GM21786 (cell line): ENCODE results near the gene RAET1L.
"Not testable (repeated sequence)": the region's sequence is repeated elsewhere in the genome, so short reads cannot be mapped to it uniquely, and the experiment has no call there.

Experiments used
- ATAC-seq: cut with Tn5 transposase; IDR thresholded peaks from one replicate; pipeline ENCODE4 v1.9.1; 2021; ENCODE audit not compliant: unreplicated experiment

The RAET1L gene

DNA sequence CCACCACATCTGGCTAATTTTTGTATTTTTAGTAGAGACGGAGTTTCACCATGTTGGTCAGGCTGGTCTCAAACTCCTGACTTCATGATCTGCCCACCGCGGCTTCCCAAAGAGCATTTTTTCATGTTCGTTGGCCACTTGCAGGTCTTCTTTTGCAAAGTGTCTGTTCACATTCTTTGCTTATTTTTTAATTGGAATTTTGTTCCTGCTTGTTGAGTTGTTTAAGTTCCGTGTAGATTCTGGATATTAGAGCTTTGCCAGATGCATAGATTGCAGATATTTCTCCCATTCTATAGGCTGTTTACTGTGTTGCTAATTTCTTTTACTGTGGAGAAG is 8.2 kb downstream of the RAET1L start:
- not testable (repeated sequence) for ATAC-seq

DNA sequence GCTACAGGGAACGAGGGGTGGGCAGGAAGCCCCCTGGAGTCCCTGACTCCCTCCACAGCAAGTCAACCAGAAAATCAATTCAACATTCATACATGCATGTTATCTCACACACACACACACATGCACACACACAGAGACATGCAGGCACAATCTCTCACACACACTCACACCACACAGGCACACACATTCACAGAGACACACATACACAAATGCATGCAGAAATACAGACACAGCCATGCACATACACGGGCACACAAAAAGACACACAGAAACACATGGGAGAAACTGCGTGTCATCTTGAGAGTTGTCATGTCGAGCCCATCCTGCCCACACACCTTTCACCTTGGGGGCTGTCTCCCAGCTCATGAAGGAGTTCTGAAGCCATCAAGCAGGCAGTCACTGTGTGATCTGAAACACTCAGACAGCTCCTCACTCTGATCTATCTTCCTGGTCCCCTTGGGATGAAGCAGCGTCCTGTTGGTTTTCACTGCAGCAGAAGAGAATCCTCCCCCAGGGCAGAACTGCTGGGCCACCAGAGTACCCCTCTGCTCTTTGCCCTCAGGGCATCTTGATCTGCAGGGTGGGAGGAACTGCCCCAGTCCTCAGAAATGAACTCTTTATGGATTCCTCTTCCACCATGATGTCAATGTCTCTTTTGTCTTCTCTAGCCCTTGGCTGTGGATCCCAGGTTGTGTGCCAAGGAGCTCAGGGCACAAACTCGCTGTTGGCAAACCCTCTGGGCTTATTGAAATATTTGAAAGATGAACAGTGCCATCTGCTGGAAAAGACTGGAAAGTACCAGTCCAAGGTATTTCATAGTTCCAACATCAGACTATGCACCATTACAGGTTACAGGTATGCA is 8.8 kb downstream of the RAET1L start:
- ATAC-seq: no peak

DNA sequence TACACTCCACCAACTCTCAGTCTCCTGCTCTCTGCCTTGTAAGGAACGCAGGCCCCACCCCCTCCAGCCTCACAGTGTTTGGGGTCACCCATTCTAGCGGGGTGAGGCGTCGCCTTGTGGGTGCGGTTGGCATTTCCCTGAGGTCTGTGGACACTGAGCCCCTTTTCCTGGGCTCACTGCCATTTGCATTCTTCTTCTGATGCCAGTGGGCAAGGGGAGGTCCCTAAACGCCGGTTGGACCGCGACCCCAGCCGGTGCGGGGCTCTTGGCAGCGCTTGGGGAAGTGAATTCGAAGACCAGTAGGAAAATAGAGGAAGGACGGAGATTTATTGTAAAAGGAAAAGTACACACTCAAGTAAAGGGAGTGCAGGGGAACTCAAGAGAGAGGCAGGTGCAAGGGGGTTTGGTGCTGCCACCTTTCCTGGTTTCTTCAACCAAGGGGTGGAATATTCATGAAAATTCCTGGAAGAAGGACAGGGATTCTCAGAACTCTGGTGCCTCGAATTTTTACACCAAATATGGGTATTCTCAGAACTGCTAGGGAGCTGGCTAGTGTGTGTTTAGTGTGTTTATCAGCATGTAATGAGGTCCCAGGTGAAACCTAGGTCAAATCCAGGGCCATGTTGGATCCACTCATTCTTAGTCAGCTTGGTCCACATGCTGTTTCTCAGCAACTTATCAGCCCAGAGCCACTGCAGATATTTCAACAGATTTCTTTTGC is 9.9 kb downstream of the RAET1L start:
- ATAC-seq: not testable (repeated sequence)

DNA sequence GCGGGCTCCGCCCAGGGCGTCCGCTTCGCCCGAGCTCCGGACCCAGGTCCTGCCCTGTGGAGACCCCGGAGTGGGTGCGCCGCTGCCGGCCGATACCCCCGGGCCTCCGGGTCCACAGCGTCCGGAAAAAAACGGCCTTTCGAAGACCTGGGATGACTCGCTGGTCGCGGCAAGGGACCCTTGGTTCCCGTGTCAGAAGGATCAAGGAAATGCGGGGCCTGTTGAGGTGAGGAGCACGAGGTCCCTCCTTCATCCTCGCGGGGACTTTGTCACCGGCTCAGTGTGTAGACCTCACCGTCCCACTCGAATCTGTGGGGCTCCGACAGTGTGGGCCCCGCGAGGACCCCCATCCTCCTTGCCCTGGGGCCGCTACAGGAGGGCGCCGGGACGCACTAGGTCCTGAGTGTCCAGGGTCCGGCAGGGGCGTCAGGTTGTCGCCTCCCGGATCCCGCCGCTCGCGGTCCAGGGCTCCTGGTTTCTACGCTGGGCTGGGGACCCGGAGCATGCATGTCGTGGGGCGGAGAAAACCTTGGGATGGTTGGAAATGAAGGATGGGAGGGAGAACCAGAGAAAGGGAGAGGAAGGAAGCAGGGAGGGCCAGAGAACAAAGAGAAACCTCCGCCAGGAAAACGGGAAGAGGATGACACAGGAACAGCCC is 10.6 kb downstream of the RAET1L start:
- not testable (repeated sequence) for ATAC-seq

DNA sequence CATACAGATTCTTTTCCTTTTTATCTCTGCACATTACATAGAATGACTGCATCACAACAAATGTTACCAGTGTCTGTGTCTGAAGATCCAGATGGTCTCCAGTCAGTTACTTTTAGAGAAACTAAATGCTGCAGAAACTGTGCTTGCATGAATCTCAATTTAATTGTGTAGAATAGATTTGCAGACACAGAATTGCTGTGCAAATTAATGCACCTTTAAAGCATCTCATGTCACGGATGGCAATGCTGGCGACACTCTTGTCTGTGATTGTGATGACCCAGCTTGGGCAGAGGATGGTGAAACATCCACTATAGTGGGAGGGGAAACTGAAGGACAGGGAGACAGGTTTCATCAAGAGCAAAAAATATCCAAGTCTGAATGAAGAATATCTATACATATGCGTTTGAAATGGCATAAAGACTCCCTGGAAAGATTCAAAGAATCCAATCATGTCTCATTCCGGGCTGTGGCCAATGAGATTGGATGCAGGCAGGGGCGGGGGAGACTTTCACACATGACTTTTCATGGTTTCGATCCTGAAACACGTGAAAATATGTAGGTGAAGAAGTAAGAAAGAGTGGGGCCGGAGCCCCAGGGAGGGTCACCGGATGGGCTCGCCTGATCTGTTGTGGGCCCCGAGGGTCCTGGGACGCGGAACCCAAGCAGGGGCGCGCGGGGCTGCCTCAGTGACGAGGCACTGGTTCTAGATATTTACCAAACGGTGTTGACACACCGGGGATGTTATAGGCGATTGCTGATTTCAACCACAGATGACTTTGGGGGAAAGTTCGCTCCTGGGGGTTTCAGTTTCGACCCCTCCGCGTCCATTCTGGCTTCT is 11.3 kb downstream of the RAET1L start:
- ATAC-seq: not testable (repeated sequence)

DNA sequence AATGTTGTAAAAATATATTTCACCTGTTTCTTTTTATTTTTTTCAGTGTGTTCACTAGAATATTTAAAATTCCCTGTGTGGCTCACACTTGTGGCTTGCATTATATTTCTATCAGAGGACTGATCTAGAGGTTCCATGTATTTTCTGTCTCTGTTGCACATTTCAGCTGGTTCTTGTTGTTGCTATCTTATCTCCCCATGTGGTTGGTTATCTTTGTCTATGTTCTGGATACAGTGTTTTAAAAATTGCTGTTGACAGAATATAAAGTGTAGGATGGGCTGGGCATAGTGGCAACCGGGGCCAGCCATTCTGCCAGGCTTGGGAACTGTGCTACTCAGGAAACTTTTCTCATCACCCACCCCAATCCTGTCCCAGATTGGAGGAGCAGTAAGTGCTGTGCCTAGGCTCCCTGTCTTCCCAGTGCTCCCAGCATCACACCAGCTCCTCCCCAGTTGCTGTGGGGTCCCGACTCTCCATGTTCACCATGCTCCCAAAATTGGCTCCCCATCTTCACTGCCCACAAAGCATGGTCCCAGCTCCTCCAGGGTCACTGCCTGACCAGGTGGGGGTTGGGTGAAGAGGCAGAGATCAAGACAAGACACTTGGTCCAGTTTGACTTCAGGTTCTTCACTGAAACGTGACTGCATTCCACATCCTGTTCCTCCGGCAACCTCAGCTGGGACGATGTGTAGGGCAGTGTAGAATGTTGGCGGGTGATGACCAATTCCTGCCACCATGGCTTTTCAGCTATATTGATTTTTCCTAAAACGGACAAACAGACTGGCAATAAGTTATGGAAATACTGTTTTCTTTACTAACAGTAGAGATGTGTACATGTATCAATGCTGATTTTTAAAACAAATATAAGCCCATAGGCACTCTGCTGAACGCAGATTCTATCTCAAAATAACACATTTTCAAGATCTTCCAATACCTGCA is 12.2 kb downstream of the RAET1L start:
- not testable (repeated sequence) for ATAC-seq

DNA sequence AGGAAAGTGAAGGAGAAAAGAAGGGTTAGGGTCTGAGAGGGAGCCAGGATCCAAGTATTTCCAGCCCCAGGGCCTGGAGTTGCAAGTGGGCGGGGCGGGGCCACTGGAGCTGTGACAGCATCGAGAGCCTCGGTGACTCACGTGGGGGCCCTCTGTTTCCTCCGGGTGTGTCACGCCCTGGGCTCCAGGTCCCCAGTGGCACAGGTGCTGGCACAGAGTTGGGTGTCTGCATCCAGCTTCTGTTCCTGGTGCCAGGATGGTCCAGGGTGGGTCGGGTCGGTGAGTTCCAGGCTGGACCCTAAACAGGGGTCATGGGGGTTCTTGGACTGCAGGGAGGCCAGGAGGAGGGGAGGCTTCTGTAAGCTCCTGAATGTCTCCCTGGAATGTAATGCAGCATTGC is 16.7 kb downstream of the RAET1L start:
- no peak for ATAC-seq

DNA sequence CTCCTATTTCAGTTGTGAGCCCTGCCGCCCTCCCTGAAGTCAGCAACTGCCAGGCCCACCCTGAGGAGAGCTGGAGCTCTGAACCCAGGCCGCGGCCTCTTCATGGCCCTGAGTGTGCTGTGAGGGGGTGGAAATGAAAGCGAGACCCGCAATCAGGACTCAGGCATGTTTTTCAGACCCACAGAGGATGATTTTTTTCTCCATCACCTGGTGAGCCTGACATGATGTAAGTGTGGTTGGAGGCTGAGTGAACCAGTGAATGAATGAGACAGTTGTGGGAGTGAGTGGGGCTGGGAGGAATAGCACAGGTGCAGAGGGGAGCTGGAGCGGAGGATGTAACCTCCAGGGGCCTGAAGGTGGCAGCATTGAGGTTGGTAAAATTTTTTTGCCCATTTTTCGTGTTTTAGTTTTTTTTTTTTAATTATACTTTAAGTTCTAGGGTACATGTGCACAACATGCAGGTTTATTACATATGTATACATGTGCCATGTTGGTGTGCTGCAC is 18.3 kb downstream of the RAET1L start:
- ATAC-seq: no peak

DNA sequence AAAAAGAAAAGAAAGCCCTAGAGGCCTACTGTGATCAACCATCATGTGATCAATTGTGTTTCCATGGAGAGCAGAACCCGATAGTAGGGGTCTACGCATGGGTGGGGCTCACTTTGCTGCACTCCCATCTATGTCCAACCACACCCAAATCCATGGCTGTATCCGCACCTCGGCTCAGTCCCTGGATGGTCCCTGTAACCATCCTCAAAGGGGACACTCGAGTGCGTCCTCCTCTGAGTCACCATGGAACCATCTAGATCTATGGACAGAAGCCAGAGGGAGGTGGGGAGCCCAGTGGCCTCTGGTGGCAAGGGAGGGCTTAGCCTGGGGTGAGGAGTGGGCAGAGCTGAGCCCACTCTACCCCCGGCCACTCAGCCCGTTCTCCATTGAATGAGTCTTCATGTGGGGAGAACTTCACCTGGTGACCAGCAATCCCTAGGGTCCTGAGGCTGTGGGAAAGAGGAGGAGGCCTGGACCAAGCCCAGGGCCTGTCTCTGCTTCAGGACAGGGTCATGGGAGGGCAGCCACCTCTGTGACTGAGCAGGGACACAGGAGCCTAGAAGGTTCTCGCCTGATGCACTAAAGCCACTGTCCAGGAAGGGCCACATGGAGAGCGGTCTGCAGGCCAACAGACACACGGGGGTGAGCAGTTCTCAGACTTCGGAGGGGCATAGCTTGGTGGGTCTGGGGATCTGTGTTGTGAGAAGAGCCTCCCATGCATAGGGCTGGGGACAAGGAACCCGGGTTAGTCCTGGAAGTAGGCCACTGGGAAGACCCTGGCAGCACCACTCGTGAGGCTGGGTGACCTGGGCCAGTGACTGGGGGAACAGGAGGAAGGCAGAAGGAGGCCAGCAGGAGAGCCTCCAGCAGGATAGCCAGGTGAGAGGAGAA is 19.3 kb downstream of the RAET1L start:
- no peak for ATAC-seq

DNA sequence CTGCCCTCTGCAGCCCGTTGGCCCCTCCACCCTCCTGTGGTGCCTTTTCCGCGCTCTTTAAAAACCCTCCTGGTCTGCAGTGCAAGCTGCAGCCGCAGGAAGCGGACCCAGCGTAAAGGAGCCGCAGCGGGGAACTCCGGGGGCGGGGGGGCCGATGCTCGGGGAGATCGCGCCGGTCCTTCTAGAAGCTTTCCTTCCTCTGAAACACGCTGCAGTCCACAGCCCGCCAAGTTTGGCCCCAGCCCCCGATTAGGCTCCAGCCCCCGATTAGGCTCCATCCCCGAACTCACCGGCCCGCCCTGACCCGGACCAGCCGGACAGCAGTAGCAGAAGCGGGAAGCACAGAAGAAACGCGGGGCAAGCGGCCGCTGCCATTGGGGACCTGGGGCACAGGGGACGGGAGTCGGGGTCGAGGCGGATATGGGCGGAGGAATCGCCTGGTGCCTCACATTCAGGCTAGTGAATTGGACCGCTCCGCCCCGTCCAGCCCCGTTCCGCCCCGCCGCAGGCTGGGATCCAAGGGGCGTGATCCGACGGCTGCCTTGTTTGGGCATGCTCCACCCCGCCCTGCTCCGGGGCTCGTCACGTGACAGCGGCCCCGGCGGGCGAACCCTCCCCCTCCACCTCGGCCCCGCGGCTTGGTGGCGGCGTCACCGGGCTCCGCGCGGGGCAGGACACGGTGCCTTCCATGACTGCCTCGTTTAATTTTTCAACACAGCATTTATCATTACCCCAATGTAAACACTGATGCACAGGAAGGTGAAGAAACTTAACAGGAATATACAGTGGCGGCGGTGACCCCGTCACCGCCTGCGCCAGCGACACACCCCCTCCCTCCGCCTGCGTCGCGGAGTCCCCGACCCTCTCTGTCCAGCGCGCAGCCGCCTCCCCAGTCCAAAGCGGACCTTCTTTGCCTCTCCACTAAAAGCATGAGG is 20.3 kb downstream of the RAET1L start:
- peak; percentile 62 for ATAC-seq

DNA sequence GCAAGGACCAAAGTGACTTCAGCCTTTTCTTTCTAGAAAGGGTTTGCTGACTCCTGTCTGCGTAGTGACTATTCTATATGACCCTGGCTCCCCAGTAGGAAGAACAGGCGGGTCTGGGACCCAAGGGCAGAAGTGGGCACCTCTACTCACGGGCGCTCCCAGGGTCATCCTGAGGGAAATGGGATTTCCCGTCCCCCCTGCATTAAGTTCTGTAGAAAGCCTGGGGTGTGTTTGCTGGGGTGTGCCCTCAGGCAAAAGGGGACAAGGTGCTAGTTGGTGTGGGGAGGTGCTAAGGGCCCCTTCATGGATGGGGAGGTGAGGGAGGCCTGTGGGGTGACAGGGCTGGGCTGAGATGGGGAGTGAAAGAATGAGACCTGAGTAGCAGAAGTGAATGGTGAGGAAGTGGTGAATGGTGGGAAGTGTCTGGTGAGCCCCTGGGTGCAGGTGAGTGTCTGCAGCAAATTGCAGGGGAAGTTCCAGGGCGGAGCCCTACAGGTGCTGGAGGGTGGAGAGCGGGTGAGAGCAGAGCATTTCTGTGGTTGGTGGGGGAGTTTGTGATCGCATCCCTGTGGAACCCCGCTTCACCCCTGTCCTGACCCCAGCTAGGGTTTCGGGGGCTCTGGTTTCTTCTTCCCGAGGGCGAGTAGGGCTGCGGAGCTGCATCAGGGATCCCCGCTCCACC is 21.1 kb downstream of the RAET1L start:
- ATAC-seq: peak; percentile 7

DNA sequence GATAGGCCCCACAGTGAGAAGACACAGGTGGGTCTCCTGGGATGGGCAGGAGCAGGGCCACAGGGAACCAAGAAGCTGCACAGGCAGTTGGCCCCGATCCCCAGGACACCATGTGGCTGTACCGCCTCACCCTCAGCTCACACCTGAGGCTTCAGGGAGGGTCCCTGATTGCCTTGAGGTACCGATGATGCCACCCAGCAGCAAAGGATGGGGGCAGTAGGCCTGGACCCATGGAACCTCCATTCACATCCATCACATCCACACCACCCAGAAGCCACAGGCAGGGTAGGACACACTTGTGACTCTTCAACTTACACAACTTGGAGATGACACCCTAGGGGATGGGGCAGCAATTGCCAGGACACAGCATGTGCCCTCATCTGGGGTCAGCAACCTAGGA is 21.7 kb downstream of the RAET1L start:
- ATAC-seq: not testable (repeated sequence)

DNA sequence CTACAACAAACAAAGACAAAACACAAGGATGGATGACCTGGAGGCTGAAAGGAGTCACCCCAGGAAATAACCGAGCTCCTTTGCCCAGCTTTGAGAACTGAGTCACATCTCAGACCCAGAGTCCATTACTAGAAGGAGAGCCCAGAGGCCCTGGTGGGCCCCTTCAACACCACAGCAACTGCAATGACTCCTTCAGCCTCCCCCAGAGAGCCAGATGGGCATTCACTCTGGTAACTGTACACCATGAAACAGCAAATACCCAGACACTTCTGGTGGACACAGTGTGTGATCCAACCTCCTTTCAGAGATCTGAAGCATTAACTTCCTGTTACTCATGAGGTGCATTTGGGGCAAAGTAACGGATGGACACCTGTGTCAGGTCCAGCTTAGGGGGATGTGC is 22.6 kb downstream of the RAET1L start:
- ATAC-seq: no peak

DNA sequence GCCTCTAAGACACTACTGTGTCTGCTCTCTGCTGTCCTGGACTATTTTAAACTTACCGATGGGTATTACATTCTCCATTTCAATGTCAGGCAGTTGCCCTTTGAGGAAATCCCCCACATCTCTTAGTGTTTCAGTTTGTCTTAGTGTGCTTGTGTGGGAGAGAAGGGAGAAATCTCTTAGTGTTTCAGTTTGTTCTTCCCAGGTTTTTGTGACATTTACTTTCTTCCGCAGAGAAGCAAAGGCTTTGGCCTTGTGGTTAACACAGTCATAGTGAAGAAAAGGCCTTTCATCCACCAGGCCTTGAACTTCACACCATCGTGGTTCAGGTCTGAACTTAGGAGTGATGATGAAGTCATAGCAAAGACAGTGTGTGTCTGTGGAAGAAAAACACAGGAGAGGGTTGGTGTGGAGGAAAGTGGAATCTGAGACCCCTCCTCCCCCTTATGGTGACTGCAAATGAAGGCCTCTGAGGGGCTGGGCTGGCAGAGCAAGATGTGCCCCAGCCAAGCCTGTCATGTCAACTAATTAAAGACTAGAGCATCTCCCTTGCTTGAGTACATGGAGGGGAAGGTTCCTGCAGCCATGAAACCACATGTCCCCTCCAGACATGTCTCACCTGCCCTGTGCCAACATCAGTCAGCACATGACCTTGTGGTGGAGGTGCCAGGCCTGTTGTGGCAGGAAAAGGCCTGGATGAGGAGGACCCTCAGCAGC is 23.9 kb downstream of the RAET1L start:
- ATAC-seq: peak; percentile 30

DNA sequence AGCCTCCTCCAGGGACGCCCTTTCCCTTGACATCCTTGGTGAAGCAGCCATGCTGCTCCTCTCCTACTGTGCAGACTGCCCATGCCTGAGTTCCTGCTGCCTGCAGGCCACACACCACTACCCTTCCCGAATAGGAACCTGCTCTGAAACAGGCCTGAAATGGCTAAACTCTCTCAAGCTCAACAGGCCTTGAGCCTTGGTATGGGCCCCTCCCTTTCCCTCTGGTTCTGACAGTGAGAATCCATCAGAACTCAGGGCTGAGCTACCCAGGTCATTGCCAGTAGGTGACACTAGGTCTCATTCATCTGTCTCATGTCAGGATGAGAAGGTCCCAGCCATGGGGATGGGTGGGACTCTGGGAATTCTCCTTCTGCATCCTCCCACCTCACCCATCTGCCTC is 25.7 kb downstream of the RAET1L start:
- no peak for ATAC-seq

DNA sequence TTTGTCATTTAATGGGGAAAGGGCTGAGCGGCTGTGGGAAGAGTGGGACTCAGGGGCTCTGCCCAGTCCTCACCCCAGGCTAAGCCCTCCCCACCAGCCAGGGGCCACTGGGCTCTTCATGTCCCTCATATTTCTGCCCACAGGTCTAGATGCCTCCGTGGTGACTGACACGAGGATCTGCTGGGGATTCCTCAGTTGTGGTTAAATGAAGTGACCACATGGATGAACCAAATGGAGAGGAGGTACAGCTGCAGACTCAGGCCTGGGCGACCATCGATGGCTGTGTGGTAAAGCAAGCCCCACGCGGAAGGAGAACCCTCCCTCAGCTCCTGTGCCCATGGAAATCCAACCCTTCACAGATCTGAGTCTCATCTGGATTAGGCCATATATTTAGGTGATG is 29.4 kb downstream of the RAET1L start:
- no peak for ATAC-seq
